Erythroblast (primary cell): ENCODE measurements around the gene CEP164.

Source experiments
- GATA1 ChIP-seq: IDR thresholded peaks from 2 replicates; pipeline ENCODE4 v1.6.1; 2011; ENCODE audit warnings: low read depth, mild to moderate bottlenecking, control low read depth, low read length, moderate library complexity
- POLR2A ChIP-seq: IDR thresholded peaks from 2 replicates; pipeline ENCODE4 v1.6.1; 2011; ENCODE audit warnings: mild to moderate bottlenecking, low read length

DNA sequence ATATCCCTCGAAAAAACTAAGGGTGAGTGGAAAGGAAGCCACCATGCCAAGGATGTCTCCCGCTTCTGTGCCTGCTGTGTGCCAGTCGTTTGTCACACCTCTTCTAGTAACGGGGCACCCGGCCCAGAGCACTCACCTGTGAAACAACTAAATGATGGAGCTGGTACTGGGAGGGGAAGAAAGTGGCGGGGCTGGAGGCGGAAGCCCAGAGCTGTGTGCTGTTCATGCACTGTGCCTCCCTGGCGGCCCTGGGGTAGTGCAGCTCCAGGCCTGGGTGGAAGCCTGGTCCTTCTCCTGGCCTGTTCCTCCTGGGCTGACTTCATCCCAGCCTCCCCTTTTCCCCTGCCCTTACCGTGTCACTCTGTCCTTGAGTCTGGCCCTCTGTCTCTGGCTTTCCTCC is 130.2 kb downstream of the CEP164 start:
- TF ChIP-seq POLR2A: no peak
- TF ChIP-seq GATA1: no peak
